NAMALWA (cell line): ENCODE results near the gene TMC3.
"Not testable (repeated sequence)": the region's sequence is repeated elsewhere in the genome, so short reads cannot be mapped to it uniquely, and the experiment has no call there.

Source experiments
- DNase-seq: peaks from one replicate; pipeline ENCODE4 v3.0.0-alpha.2; 2015; ENCODE audit warnings: low spot score

The TMC3 gene

DNA sequence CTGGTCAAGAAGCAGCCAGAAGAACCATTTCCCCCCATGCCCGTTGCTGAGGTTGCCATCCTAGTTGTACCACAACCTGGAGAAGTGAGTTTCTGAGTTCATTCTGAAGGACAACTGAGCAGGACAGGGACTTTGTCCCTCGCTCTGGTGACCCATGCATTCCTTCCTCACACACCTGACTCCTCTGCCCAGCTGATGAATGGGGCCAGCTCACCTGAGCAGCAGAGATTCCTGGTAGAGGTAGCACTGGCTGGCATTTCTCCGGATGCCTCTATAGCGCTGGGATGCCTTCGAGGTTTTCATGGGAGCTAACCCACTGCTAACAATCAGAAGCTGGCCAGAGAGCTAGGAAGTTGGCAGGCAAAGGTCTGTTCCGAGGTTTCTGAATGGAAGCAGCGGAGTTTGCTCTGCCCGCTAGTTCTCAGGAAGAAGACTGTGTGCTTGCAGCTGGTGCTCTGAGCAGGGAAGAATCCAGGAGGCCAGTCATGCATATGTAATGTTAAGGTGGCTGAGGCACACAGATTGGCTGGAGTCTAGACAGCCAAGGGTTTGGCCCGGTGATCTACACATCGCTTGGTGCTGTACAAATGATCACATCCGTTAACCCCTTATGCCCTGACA lies at the start of gene TMC3:
TMC3 (minus strand) TSS at position 439 of the 621 bp plus-strand sequence; CDS start at position 303, 136 bp downstream.
- no peak for DNase-seq

DNA sequence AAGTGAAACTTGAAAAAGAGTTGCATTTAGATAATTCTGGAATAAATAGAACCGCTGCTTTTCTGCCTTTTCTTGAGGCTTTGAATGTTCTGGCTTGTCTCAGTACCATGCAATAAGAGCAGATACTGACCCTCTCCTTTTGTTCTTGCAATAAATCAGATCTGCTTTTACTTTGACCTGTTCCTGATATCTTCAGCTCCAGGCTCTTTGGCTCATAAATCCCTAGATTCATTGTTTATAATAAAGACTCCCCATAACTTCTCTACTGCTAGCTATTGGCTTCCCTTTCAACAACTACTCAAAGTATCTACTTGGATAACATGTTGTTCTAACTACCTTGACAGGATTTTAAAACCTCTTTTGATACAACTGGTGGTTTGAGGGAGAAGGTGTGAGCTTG lies 47.4 kb upstream of the TMC3 start:
- no peak for DNase-seq

- no peak for DNase-seq
These were observed 45.4 kb upstream of the TMC3 start for GRCh38 chr15:81419332-81419943.

- no peak for DNase-seq
These were observed 44.9 kb upstream of the TMC3 start for GRCh38 chr15:81418891-81419290.

- DNase-seq = no peak
These were observed 44.4 kb upstream of the TMC3 start for GRCh38 chr15:81418444-81418843.

- DNase-seq = not testable (repeated sequence)
These were observed 40.4 kb upstream of the TMC3 start for GRCh38 chr15:81414274-81414968.

DNA sequence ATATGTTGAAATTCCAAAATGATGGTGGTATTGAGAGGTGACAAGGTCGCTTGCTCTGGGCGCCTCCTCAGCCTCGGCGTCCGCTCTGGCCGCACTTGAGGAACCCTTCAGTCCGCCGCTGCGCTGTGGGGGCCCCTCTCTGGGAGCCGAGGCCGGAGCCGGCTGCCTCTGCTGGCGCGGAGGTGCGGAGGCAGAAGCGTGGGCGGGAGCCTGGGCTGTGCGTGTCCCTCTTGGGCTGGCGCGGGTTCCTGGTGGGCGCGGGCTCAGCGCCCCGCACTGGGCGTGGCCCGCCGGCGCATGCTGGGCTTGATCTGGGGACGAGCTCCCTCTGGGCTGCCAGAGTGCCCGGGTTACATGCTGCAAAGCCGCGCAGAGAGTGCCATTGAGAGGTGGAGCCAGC lies 39.8 kb upstream of the TMC3 start:
- no peak for DNase-seq

- DNase-seq = no peak
These were observed 38.1 kb upstream of the TMC3 start for GRCh38 chr15:81411969-81412633.

DNA sequence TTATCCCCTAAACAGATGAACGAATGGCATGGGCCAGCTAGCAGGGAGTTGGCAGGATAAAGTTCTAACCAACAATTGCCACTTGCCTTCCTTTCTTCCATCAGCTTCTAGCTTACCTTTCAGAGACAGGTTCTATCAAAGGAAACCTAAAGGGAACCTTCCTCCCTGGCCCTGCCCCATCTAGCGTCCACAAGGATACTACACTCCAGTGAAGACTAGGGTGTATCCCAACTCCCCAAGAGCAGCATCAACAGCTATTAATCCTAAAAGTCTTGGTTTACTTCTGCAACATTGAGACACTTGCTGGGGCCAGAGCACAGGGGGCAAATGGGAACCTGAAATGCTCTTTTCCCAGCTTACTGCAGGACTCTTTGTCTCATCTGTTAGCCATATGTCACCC lies 37.0 kb upstream of the TMC3 start:
- DNase-seq = no peak

DNA sequence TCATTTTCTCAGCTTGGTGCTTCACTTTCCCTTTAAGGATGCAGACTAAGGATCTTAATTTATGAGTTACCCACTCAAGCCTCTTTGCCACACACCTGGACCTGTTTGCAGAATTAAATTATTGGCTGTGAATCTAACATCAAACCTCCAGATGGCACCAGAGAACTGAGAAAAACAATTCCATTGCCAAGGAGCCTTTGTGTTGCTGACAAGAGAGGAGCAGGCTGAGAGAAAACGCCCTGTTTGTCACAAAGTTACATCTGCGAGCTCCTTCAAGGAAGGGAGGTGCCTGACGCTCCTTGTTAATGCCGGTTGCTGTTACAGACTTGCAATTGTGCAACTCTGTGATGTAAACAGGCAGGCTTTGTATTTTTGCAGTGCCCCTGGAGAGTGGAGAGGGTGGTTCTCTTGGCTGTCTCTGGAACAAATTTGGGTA lies 36.3 kb upstream of the TMC3 start:
- peak; percentile 83 for DNase-seq

DNA sequence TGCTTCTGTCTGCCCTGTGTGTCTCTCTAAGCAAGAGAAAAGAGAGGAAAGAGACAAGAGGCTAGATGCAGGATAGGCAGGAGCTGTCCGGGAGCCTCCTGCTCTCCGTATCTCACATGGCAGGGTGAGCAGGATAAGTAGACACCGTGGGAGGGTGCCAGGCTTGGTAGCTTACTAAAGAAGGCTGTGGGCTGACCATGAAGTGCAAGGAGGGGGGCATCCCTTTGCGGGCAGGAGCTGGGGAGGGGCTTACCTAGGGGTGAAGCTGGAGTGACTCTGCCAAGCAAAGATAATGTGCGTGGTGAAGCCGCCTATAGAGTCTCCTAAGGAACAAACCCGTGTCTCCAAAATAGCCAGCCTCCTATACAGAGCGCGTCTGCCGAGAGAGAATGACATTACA lies 33.7 kb upstream of the TMC3 start:
- no peak for DNase-seq

DNA sequence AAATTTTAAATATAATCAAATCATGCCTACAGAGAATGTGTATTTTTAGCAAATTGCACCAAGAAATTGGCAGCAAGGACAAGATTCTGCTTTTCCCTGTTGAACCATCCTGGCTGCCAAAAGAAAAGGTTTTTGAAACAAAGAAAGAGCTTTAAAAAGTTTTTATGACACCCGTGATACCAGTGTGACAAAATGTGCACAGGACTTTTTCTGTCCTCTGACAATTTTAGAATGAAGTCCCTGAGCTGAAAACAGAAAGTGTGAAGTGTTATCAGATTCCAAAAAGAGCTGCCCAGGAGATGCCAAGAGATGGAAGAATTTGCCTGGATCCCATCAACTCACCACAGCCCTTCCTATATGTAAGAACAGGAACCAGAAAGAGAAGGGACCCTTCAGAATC lies 33.2 kb upstream of the TMC3 start:
- no peak for DNase-seq

- peak; percentile 70 for DNase-seq
These were observed 26.7 kb upstream of the TMC3 start for GRCh38 chr15:81400640-81401236.

DNA sequence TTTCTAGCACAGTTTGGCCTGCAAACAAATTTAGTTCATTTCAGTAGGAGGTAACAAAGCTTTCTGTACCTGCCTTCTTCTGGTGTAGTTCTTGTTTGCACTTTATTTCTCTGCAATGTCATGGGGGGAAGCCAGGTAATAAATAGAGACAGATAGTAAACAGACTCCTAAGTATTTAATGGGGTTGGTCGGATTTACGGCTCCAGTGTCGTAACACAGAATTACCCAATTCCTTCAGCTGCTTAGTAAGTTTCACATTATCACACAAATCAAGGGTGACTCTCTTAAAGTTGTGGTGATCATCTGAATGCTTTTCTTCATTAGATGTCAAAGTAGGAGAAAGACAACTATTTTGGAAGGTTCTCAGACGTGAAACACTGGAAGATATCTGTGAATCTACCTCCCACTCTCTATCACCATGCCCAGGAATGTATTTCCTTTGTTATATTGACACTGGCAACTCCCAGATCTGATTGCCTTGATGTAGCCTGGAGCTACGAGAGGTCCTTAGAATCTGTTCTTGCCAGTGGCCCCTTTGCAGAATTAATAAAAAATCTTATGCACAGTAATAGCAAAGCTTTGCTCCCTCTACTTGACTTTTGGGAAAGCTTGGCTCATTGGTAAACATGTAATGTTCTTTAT lies 25.0 kb upstream of the TMC3 start:
- DNase-seq = no peak

DNA sequence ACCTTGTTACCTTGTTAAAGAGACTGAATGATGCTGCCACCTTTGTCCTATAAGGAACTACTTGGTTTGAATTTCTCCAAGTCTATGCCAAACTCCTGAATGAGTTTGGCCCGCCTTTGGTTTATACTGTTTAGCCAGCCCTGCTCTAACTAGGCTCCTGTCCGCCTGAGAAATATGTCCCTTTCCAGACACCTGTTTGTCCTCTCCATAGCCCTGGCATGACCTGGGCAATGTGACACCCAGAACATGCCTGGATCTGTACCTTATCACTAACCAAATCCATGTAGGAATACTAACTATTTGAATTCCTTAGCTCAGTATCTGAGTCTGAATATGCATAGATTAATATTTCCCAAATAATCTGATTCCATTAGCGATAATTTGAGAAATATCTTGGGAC lies 24.4 kb upstream of the TMC3 start:
- no peak for DNase-seq

GRCh38 chr15:81394603-81395002 lies 20.6 kb upstream of the TMC3 start:
- DNase-seq = no peak

DNA sequence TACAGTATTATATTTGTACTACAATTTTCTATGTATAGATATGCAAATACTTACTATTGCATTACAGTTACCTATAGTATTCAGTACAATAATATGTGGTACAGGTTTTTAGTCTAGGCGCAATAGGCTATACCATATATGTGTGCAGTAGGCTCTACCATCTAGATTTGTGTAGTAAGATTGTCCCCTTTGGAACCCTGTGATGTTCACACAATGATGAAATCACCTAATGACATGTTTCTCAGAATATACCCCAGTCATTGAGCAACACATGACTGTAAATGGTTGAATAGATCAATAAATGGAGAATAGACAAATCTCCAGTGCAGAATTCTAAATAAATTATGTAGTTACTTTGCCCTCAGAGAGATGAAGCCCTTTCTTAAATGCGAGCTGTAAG lies 17.6 kb upstream of the TMC3 start:
- no peak for DNase-seq

DNA sequence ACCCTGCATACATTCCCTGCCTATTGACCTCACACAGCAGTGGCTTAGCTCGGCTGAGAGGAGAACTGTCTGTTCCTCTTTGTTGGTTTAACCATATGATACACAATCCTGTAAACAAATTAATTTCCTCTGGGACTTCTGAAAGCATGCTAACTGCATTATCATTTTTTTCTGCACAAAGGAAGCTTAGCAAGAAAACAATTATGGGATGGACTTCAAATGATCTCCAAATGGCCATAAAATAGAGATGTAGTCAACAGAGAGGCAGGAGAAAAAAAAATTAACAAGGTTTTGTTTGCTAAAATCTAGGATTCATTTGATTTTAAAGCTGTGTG lies 14.4 kb upstream of the TMC3 start:
- no peak for DNase-seq

- no peak for DNase-seq
These were observed 13.8 kb upstream of the TMC3 start for GRCh38 chr15:81387621-81388435.

GRCh38 chr15:81386947-81387346 lies 12.9 kb upstream of the TMC3 start:
- no peak for DNase-seq

DNA sequence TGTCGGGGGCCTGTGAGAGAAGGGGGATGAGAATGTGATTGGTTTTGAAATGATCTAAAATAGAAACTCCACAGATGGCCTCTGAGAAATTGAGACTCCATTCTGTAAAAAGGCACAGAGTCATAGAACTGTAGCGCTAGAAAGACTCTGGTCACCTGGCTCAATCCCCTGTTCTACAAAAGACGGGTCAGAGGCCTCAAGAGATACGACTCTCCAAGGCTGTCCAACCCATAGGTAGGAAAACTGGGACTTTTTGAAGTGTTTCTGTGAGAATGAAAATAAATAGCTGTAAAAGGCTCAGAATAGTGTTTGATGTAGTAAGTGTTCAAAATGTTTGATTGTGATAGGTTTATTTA lies 11.7 kb upstream of the TMC3 start:
- no peak for DNase-seq
